ENCODE measurements around the gene ABHD5. TPM values are rescaled to one million over a fixed set of nuclear protein-coding genes. Genes with fewer than 3 reads are reported as not detected.

ABHD5 gene
- polyA plus RNA-seq, 3 donors from 2014 or later, result 5.5 to 18.6 (median 10.0) TPM

DNA sequence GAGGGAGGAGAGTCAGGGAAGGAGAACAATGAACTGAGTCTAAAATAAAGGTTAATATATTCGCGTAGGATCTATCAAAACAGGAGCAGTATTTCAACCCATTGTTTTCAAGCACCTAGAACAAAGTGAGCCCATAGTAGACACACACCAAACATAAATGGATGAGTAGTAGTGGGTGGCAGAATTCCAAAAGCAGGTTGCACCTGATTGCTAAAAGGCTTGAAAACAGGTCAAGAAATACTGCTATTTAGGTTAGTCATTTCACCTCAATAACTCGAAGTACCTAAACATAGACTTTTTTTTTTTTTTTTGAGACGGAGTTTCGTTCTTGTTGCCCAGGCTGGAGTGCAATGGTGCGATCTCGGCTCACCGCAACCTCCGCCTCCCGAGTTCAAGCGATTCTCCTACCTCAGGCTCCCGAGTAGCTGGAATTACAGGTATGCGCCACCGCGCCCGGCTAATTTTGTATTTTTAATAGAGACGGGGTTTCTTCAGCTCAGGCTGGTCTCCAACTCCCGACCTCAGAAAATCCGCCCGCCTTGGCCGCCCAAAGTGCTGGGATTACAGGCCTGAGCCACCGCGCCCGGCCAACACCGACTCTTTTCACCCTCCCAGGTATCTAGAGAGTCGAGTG is 855 bp upstream of the ABHD5 start:
- DNase-seq, result no peak
- Mint-ChIP-seq H3K4me1 (peaks cover 31 to 46% of the 10 kb centered on the region in 2 donors), H3K9me3 (no peaks in the 10 kb centered on the region), H3K27ac (peak overlapping the region; percentile 91 to 98 (median 96)), H3K27me3 (ENCODE audit: low read depth in 3 of 3) (peaks cover 6 to 14% (median 12%) of the 10 kb centered on the region in 3 donors), H3K36me3 (no peaks in the 10 kb centered on the region), H3K4me3 (peak overlapping the region; percentile 91 to 97 (median 96))

DNA sequence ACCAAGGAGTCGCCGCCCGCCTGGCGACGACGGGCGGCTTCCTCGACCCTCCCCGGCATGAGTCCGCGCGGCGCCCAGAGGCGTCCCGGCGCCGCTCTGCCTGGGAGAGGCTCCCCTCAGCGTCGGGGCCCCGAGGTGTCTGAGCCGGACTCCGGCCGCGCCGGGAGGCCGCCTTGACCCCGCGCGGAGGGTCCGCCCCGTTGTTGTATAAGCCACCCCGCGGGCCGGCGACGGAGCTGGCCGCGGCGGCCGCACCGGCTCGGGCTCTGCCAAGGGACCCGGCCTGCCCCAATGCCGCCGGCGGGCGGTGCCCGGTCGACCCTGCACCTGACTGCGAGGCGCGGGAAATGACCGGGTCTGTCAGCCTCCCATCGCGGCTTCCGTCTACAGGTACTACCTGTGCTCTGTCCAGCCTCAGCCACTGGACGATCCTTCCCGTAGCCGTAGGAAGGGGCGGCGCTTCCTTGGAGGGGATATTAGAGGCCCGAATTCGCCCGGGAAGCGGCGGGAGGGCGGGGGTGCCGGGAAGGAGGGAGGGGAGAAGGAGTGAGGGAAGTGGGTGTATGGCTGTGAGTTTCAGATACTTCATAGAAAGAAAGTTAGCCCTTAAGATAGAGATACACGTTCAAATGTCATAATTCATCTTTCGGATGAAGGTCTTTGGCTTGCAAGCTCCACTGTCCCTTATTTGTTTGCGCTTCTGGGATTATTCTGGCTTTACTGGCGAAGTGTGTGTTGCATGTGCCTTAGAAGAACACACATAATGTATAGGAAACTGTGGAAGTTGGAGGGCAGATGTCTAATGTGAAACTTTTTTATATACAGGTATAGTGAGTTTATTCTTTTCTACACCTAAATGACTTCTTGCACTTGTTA is 620 bp downstream of the ABHD5 start:
- no peaks in the 10 kb centered on the region for H3K9me3 Mint-ChIP-seq
- peaks cover 31 to 46% of the 10 kb centered on the region in 2 donors for H3K4me1 Mint-ChIP-seq
- no peak for DNase-seq
- peak overlapping the region; percentile 50 to 97 (median 87) for H3K27ac Mint-ChIP-seq
- H3K36me3 Mint-ChIP-seq, result no peaks in the 10 kb centered on the region
- H3K27me3 Mint-ChIP-seq (ENCODE audit: low read depth in 3 of 3), result peaks cover 6 to 14% (median 12%) of the 10 kb centered on the region in 3 donors
- H3K4me3 Mint-ChIP-seq, result peak overlapping the region; percentile 91 to 97 (median 96)

DNA sequence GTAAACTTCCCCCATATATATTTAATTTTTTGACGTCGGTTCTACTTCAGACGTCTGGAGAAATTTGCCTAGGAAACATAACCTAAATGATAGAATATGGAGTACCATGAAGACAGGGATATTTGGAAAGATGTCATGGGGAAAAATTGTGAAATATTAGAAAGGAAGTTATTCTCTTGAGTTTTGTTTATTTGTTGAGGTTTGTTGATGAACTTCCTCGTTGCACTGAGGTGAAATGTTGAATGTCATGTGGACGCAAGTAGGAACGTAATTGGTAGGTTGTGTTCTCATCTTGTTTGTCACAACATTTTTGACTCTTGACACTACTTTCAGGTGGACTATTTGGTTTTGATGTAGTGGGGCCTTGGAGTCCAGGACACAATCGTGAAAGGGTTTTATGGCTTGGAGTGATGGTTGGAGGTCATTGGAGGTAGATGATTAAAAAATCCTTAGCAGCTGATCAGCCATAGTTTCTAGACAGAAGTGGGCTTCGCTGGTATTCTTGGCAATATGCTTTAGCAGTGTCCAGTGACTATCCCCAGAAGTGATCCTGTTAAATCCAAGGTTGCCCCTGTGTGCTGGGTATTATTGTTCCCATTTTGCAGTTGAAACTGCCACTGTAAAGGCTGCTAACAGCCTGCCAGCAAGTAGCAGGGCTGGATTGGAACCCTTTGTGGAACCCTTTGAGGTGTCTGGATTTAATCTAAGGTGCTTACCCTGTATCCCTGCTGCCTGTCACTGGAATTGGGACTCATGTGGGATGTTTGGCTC is 1.5 kb downstream of the ABHD5 start:
- DNase-seq, result no peak
- H3K4me1 Mint-ChIP-seq, result peaks cover 31 to 46% of the 10 kb centered on the region in 2 donors

DNA sequence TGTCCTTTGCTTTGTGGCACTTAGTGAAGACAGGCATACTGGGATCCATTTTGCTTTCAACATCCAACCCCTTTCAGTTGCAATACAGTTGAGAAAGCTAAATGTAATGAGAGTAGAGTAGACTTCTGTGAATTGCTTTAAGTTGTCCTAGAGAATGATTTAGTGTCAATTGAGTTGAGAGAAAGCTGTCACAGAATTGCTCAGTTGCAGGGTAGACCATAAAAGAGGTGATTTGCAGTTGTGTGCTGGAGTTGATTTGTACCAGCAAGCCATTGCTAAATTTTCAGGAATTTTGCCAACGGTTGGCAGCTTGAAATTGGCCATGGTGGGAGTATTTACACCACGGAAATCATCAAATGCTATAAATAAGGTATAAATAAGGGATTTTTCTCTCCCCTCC is 2.2 kb downstream of the ABHD5 start:
- no peaks in the 10 kb centered on the region for H3K9me3 Mint-ChIP-seq
- no peaks in the 10 kb centered on the region for H3K36me3 Mint-ChIP-seq
- no peak overlapping the region for H3K27ac Mint-ChIP-seq
- H3K27me3 Mint-ChIP-seq (ENCODE audit: low read depth in 3 of 3), result peaks cover 6 to 14% (median 9%) of the 10 kb centered on the region in 3 donors
- no peak for DNase-seq
- H3K4me3 Mint-ChIP-seq, result peak overlapping the region in 3 of 5 donors; percentile 3 to 85 (median 39)
- peaks cover 31 to 46% of the 10 kb centered on the region in 2 donors for H3K4me1 Mint-ChIP-seq

More for the DNA sequence above, 1.5 kb downstream of the ABHD5 start:
- Mint-ChIP-seq H3K36me3 (no peaks in the 10 kb centered on the region), H3K4me3 (peak overlapping the region; percentile 77 to 86 (median 84)), H3K9me3 (no peaks in the 10 kb centered on the region), H3K27me3 (ENCODE audit: low read depth in 3 of 3) (peaks cover 6 to 14% (median 9%) of the 10 kb centered on the region in 3 donors), H3K27ac (peak overlapping the region in 3 of 6 donors; percentile 15 to 91 (median 83))

DNA sequence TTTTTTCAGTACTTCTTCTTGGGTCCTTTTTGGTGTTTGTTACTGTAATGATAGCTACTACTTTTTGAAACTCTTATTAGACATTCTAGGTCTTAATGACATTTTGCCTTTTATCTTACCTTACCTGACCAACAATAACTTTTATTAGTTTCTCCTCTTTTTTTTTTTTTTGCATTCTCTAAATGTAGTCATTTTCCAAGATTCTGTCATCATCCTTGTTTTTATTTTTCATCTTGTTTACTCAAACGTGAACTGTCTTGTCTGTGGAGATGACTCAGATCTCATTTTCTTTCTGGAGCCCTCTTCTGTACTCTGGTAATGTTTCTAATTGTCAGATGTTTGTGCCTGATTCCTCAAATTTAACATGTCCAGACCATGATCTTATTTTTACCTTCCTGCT is 2.9 kb downstream of the ABHD5 start:
- Mint-ChIP-seq H3K27ac (peak overlapping the region in 1 of 6 donors; percentile 18), H3K27me3 (ENCODE audit: low read depth in 3 of 3) (peaks cover 6 to 14% (median 9%) of the 10 kb centered on the region in 3 donors), H3K4me1 (peaks cover 31 to 46% of the 10 kb centered on the region in 2 donors), H3K36me3 (no peaks in the 10 kb centered on the region), H3K4me3 (peak overlapping the region in 1 of 5 donors; percentile 49), H3K9me3 (no peaks in the 10 kb centered on the region)
- no peak for DNase-seq

DNA sequence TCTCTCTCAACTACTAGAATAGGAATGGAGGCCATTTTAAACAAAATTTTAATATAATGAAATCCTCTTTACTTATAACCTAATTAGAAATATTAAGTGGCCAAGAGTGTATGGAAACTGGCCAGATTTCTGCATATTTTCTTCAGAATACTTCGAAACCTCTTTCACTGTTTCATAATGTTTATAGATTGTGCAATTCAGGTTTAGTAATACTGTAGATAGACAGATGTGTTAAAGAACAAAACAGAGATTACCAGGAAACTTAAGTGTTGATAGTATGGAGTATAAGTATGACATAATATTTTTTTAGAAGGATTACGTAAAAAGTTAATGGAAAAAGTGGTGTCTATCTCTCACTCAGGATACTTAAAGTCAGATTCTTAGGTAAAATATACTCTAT is 4.7 kb downstream of the ABHD5 start:
- H3K27ac Mint-ChIP-seq, result no peak overlapping the region
- peaks cover 0 to 6% (median 0%) of the 10 kb centered on the region in 3 donors for H3K36me3 Mint-ChIP-seq
- peaks cover 18 to 34% of the 10 kb centered on the region in 2 donors for H3K4me1 Mint-ChIP-seq
- peaks cover 4 to 10% (median 7%) of the 10 kb centered on the region in 3 donors for H3K27me3 Mint-ChIP-seq (ENCODE audit: low read depth in 3 of 3)
- H3K9me3 Mint-ChIP-seq, result no peaks in the 10 kb centered on the region
- no peak for DNase-seq
- H3K4me3 Mint-ChIP-seq, result no peak overlapping the region

DNA sequence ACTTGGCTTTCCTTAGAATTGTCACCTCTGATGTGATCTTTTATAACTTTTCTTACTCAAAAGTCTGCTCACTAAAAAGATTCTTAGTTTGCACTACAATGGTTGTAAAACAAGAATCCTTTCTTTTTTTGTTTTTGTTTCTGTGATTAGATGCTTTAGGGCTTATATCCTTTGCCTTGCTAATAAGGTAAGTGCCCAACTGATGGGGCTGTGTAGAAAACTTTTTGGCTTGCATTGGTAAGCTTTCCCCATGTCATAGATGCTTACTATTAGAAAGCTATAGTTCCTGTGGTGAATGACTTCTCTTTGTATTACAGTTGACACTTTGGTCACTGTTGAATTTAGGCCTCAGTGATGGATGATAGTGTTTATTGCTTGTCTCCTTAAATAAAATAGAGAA is 5.1 kb downstream of the ABHD5 start:
- Mint-ChIP-seq H3K27ac (no peak overlapping the region), H3K9me3 (no peaks in the 10 kb centered on the region), H3K4me1 (peaks cover 16 to 31% of the 10 kb centered on the region in 2 donors), H3K4me3 (no peak overlapping the region), H3K36me3 (peaks cover 0 to 6% (median 0%) of the 10 kb centered on the region in 3 donors), H3K27me3 (ENCODE audit: low read depth in 3 of 3) (peaks cover 0 to 5% (median 3%) of the 10 kb centered on the region in 3 donors)
- DNase-seq, result no peak

DNA sequence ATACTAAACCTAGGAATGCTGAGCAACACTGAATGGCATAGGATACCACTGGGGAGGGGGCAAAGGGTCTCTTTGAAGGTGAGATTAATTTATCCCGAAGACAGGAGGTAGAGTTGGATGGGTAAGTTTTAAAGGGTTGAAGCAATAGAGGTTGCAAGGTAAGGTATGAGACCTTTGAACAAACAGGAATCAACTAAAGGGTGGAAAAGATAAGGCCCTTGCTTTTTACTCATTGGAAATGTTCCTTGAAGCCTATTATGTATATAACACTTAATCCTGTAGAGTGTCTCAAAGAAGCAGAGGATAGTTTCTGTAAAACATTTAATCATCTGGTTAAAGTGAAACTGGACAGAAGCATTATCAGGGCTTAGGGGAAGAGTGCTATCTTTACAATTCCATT is 5.7 kb downstream of the ABHD5 start:
- Mint-ChIP-seq H3K4me3 (no peak overlapping the region), H3K27ac (no peak overlapping the region), H3K36me3 (peaks cover 0 to 6% (median 0%) of the 10 kb centered on the region in 3 donors), H3K27me3 (ENCODE audit: low read depth in 3 of 3) (peaks cover 0 to 3% (median 2%) of the 10 kb centered on the region in 3 donors), H3K9me3 (no peaks in the 10 kb centered on the region), H3K4me1 (peaks cover 15 to 30% of the 10 kb centered on the region in 2 donors)
- no peak for DNase-seq

DNA sequence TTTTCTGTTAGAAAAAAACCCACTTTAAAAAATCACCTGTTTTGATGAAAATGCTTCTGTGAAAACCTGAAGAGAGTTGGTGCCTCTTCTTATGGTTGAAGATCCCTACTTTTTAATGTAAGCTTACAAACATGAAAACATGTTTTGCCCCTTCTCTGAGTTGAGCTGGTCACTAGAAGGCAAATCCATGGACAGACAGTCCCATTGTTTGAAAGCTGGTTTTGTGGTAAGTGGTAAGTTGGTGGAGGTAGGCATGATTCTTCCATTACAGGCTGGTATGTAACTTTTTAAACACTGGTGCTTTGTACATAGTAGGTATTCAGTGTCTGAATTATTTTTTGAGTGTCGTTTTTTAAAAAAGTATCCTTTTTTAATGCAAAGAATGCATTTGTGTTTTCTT is 6.1 kb downstream of the ABHD5 start:
- Mint-ChIP-seq H3K4me1 (peaks cover 11 to 26% of the 10 kb centered on the region in 2 donors), H3K27ac (no peak overlapping the region), H3K27me3 (ENCODE audit: low read depth in 3 of 3) (peaks cover 0 to 2% (median 0%) of the 10 kb centered on the region in 3 donors), H3K36me3 (peaks cover 0 to 6% (median 0%) of the 10 kb centered on the region in 3 donors), H3K9me3 (no peaks in the 10 kb centered on the region), H3K4me3 (no peak overlapping the region)
- no peak for DNase-seq

DNA sequence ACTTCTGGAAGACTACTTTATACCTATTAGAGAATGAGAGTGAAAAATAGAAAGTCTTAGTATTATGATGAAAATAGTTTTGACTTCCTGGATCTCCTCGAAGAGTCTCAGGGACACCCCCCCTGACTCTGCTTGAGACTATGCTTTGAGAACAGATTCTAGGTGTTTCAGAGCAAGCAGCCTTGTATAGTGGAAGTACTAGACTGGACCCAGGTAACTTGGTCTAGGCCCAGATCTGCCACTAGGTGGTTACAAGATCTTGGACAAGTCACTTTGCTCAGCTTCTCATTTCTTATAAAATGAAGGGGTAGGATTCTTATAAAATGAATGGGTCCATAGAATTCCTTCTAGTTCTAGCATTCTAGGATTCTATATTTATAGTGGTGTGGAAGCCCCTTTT is 9.1 kb downstream of the ABHD5 start:
- Mint-ChIP-seq H3K9me3 (no peaks in the 10 kb centered on the region), H3K27ac (no peak overlapping the region), H3K36me3 (peaks cover 3 to 17% (median 6%) of the 10 kb centered on the region in 3 donors), H3K4me3 (no peak overlapping the region), H3K4me1 (no peaks in the 10 kb centered on the region), H3K27me3 (ENCODE audit: low read depth in 3 of 3) (no peaks in the 10 kb centered on the region)
- no peak for DNase-seq

DNA sequence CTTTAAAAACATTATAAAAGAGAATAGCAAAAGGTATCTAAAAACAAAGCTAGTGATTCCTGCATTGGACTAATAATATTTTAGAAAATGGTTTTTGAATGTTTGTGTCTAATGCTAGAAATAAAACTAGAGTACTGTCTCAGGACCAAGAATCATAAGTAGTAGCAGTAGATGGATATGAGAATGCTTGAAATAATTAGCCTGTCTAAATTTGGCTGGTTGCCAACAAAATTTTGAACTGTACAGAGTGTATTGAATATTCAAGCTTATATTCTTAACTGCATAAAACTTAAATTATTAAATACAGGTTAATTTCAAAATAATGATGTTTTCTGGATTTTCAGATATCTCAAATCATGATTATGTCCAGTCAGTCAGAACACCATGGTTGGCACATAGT is 14.0 kb downstream of the ABHD5 start:
- no peak overlapping the region for H3K4me3 Mint-ChIP-seq
- H3K4me1 Mint-ChIP-seq, result no peaks in the 10 kb centered on the region
- no peaks in the 10 kb centered on the region for H3K9me3 Mint-ChIP-seq
- no peak overlapping the region for H3K27ac Mint-ChIP-seq
- H3K27me3 Mint-ChIP-seq (ENCODE audit: low read depth in 3 of 3), result no peaks in the 10 kb centered on the region
- peaks cover 3 to 17% (median 6%) of the 10 kb centered on the region in 3 donors for H3K36me3 Mint-ChIP-seq
- no peak for DNase-seq

DNA sequence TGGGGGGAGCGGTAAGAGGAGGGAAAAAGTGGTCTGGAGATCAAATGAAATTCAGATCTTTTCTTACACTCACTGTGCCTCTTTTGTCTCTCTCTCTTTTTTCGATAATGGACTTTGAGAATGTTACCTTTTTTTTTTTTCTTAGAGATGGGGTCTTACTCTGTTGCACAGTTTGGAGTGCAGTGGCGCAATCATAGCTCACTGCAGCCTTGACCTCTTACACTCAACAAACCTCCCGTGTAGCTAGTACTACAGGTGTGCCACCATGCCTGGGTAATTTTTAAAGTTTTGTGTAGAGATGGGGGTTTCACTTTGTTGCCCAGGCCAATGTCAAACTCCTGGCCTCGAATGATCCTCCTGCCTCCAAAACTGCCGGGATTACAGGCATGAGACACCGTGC is 15.6 kb downstream of the ABHD5 start:
- peaks cover 3 to 17% (median 6%) of the 10 kb centered on the region in 3 donors for H3K36me3 Mint-ChIP-seq
- no peak overlapping the region for H3K4me3 Mint-ChIP-seq
- no peaks in the 10 kb centered on the region for H3K27me3 Mint-ChIP-seq (ENCODE audit: low read depth in 3 of 3)
- DNase-seq, result no peak
- H3K27ac Mint-ChIP-seq, result no peak overlapping the region
- H3K4me1 Mint-ChIP-seq, result no peaks in the 10 kb centered on the region
- H3K9me3 Mint-ChIP-seq, result no peaks in the 10 kb centered on the region

DNA sequence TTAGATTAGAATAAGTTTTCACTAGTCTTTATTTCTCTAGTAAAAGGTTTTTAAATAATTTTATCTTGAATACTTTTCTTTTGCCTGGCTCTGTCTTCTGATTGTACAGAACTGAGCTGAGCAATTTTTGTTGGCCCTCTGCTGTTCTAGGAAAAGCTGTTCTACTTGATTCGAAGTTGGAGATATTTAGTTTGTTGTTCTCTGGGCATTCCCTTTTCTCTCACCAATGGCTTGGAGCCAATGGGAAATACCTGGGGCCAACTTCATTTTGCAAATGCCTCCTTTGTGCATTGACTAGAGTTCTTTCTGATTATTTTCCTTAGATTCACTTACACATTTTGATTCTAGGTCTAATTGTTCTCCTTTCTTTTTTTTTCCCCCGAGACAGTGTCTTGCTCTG is 16.5 kb downstream of the ABHD5 start:
- no peaks in the 10 kb centered on the region for H3K27me3 Mint-ChIP-seq (ENCODE audit: low read depth in 3 of 3)

More for the DNA sequence above, 16.5 kb downstream of the ABHD5 start:
- no peaks in the 10 kb centered on the region for H3K4me1 Mint-ChIP-seq
- no peak overlapping the region for H3K4me3 Mint-ChIP-seq
- peaks cover 8 to 22% (median 11%) of the 10 kb centered on the region in 3 donors for H3K36me3 Mint-ChIP-seq
- H3K9me3 Mint-ChIP-seq, result no peaks in the 10 kb centered on the region
- no peak overlapping the region for H3K27ac Mint-ChIP-seq
- no peak for DNase-seq

Data from immature natural killer cell (primary cell).